Activated naive CD4-positive, alpha-beta T cell treated with Interleukin-2 at 50 U/mL for 16 hours (primary cell): ENCODE results near the gene SEPSECS.
A peak's percentile ranks its signal among the peaks of the same experiment; 100 is the strongest.

Experiments used
- DNase-seq: peaks from one replicate; pipeline ENCODE4 v3.0.0-alpha.2; 2020

SEPSECS gene

DNA sequence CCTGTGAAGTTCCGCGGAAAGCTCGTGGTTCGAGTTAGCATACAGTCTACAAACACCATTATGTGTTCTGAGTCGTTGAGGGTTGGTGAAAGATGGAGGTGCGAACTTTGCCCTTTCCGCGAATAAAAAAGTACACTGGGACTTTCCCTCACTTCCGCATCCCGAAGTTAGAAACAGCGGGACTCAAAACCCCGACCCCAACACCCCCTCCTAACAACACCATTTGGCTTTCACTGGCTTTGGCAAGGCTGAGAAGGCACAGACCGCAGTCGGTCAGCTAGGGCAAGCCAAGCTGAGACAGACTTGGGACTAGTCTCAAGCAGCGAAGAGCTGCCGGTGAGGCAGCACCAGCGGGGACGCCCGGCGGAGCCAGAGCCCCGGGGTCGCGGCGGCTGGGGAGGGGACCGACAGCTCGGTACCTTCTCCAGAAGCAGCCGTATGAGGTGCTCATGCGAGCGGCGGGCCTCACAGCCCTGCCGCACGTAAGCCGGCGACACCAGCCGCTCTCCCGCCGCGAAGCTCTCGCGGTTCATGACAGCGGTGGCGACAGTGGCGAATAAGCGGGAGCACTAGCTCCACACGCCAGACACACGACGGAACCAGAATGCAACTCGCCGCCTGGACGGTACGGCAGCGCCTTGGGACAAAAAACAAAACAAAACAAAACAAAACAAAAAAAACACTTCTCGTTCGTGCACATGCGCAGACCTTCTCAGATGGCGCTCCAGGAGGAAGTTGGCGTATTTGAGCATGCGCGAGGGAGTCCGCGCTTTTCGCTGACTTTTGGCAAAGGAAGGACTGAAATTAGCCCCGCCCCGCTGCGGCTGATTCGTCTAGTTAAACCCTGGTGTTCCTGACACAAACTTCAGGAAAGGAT lies at the start of gene SEPSECS:
Gene SEPSECS (minus strand): TSS at position 613 of the 877 bp plus-strand sequence. CDS start 80 bp downstream, at position 533.
- DNase-seq: peak; percentile 91

GRCh38 chr4:25209702-25210101 lies 49.5 kb upstream of the SEPSECS start:
- DNase-seq: no peak

DNA sequence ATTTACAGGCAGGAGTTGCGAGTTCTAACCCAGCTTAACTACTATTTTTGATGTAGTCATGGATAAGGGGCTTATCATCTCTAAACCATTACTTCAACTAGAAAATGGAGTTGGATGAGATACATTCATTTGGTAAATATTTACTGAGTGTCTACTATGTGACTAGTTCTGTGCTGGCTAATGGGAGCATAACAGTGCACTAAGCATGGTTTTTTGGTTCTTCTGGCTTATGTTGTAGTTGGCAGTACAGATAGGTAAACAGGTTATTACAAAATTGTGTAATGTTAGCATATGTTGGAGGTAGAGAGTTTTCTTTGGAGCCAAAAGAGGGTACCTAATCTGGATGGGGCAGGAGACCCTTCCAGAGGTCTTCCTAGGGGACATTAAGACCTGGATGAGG lies 47.7 kb upstream of the SEPSECS start:
- DNase-seq: no peak

- DNase-seq: no peak
These were observed 38.5 kb upstream of the SEPSECS start for GRCh38 chr4:25198713-25199112.

DNA sequence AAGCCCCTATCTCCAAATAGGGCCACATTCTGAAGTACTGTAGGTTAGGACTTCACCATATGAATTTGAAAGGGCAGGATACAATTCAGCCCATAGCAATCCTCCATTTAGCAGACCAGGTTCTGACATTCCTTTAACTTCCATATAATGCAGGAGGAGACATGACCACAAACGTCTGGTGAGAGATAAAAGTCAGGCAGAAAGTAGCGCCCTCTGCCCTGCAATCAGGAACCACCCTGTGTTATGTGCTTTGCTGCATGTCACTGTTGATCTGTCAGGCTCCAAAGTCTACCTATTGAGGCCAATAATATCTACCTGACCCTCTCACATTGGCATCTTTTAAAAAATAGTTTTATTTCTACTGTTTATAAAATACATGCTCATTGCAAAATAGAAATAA lies 30.2 kb upstream of the SEPSECS start:
- no peak for DNase-seq

DNA sequence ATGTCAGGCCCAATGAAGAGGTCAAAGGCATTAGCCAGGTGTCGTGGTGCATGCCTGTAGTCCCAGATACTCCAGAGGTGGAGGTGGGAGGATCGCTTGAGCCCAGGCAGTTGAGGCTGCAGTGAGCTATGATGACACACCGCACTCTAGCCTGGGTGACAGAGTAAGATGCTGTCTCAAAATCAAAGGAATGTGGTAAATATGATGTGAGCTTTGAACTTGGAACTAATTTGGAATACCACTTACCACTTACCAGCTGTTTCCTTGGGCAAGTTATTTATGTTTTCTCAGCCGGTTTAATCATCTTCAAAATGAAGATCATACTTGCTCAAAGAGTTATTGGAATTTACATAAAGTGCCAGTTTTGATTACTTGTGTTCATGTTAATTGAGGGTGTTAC lies 23.8 kb upstream of the SEPSECS start:
- DNase-seq: no peak

DNA sequence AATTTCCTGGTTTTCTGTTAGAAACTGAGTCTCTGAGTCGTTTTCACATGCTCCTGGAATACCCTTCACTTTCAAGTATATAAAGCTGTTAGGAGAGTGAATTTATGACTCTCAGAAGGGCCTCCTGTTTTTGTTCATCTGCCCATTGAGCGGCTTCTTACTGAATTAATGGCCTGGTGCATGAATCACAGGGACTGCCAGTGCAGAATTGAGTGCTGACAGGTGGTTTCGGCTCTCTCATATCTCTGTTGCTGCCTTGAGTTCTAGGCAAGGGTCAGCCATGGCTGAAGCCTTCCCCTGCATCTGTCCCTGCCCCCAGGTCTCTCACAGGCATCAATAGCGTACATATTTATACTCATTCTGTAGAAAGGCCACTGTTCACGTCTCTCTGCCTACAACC lies 22.7 kb upstream of the SEPSECS start:
- DNase-seq: no peak

- DNase-seq: peak; percentile 21
These were observed 20.4 kb upstream of the SEPSECS start for GRCh38 chr4:25180524-25181131.

GRCh38 chr4:25178838-25179261 lies 18.6 kb upstream of the SEPSECS start:
- DNase-seq: no peak

- DNase-seq: no peak
These were observed 16.9 kb upstream of the SEPSECS start for GRCh38 chr4:25177147-25177546.

DNA sequence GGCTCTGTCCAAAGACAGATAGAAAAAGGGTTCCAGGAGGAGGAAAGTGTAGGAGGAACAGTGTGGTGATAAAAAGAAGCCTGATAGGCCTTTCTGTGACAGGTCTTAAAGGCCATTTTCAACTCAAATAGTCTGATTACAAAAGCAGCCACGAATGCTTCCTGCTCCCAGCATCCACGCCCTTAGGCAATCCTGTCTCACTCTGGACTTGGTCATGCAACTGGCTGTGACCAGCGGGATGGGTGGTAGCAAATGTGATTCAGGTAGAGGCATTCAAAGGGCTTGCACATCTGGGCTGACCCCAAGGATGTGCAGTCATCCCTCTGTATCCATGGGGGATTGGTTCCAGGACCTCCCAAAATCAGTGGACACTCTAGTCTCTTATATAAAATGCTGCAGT lies 14.4 kb upstream of the SEPSECS start:
- DNase-seq: no peak

- no peak for DNase-seq
These were observed 13.0 kb upstream of the SEPSECS start for GRCh38 chr4:25172961-25173915.

- DNase-seq: no peak
These were observed 11.1 kb upstream of the SEPSECS start for GRCh38 chr4:25171201-25171865.

DNA sequence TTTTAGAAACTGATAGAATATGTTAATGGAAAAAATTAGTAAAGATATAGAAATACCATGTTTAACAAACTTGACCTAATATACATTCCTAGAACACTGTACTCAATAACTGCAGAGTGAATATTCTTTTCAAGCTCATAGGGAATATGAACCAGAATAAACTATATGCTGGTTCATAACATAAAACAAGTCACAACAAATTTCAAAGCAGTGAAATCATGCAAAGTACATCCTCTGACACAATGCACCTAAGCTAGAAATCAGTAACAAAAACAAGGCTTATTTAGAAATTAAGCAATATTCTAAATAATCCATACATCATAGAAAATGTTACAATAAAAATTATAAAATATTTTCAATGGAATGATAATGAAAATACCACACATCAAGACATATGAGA lies 9.2 kb upstream of the SEPSECS start:
- no peak for DNase-seq

- no peak for DNase-seq
These were observed 5.7 kb upstream of the SEPSECS start for GRCh38 chr4:25165916-25166315.

DNA sequence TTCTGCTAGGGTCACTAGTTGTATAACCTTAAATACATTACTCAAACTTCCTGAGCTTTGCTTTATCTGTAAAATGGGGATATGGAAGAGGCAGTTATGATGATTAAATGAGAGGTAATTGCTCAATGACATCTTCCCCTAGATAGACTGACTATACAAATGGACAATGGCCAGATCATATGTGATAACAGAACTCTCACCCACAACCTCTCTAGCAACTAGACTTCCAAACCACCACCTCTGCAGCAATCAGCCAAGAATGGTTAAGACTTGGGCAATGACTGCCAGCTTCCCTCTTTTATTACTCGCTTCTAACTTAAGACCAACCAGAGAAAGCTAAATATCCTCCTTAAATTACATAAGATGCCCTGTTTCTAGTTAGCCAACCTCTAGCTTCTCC lies 2.9 kb upstream of the SEPSECS start:
- DNase-seq: no peak

- no peak for DNase-seq
These were observed 2.3 kb upstream of the SEPSECS start for GRCh38 chr4:25162566-25162965.

- DNase-seq: no peak
These were observed 1.3 kb upstream of the SEPSECS start for GRCh38 chr4:25161593-25161950.

DNA sequence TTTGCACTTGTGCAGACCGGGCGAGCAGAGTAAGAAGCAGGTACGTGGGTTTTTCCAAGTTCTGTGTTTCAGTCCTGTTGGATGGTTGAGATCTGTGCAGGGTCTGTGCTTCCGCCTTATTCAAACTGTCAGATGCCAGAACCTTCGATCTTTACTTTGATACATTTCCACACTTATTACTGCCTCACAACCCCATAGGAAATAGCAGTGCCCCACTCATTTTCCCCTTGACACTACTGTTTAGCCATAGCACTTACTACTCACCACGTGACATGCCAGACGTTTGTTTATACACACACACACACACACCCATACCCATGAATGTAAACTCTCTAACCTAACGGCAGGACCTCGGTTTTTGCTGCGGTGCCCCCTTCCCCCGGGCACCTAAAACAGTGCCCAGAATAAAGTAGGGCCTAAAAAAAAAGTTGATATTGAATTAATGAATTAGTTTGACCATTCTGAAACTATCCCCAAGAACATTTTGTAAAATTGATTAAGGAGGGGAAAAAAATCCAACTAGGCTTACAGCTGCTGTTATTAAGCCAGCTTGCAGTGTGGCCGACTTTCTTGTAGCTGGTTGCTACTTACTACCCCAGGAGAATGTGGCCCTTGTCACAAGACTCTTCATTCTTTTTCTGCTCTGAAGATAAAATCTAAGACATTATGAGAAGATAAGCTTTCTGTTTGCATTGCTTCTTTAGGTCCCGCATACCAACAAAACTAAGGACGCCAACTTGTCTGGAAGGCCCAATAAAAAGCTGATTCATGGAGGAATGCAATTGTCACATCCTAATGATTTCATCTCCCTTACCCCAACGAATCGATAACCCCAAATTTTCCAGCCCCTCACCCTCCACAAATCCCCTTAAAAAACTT lies 704 bp upstream of the SEPSECS start:
- DNase-seq: no peak

DNA sequence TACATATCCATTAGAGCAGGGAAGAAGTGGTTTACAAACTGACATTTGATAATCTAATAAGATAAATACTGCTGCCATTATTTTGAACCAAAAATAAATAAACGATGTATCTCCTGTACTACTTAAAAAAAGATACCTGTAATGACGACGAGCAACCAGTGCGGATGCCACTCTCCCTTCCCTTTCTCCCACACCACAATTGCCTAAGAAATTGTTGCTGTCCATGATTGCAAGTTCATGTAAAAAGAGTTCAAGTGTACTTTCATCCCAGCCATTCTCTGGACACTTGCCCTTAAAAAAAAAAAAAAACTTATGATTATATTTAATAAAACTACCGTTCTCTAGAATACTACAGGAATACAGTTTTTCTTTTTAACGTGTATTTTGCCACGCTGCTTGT lies 1.4 kb downstream of the SEPSECS start:
- DNase-seq: no peak

DNA sequence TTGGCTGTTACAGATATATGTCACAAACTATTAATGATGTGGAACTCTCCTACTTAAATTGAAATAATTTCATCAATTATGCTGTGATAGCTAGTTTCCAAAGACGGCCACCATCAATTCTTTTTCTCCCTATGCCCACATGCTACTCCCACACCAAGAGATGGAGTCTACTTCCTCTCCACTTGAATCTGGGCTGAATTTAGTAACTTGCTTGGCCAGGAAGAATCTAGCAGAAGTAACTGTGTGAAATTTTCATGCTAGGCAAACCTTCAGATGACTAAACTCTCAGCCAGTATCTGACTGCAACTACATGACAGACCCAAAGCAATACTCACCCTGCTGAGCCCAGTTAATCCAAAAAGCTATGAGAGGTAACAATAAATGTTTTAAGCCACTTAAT lies 3.2 kb downstream of the SEPSECS start:
- DNase-seq: no peak

- no peak for DNase-seq
These were observed 4.3 kb downstream of the SEPSECS start for GRCh38 chr4:25155947-25156346.
